GM19438 (cell line): ENCODE data around the gene ARMC9.

Experiments used
- ATAC-seq: cut with Tn5 transposase; IDR thresholded peaks from one replicate; pipeline ENCODE4 v1.9.1; 2021; ENCODE audit warnings: low read depth; ENCODE audit not compliant: unreplicated experiment

ARMC9 gene

GRCh38 chr2:231306791-231307393 lies 108.5 kb downstream of the ARMC9 start:
- no peak for ATAC-seq

GRCh38 chr2:231308219-231308618 lies 109.8 kb downstream of the ARMC9 start:
- no peak for ATAC-seq

- ATAC-seq = no peak
Measured at GRCh38 chr2:231308631-231309428, 110.4 kb downstream of the ARMC9 start.

GRCh38 chr2:231312066-231312465 lies 113.6 kb downstream of the ARMC9 start:
- ATAC-seq = no peak

GRCh38 chr2:231315896-231316295 lies 117.5 kb downstream of the ARMC9 start:
- no peak for ATAC-seq

- ATAC-seq = no peak
Measured at GRCh38 chr2:231317579-231317978, 119.1 kb downstream of the ARMC9 start.

- ATAC-seq = no peak
Measured at GRCh38 chr2:231318436-231318835, 120.0 kb downstream of the ARMC9 start.

- no peak for ATAC-seq
Measured at GRCh38 chr2:231318954-231319353, 120.5 kb downstream of the ARMC9 start.

- no peak for ATAC-seq
Measured at GRCh38 chr2:231319867-231320266, 121.4 kb downstream of the ARMC9 start.

GRCh38 chr2:231321021-231321420 lies 122.6 kb downstream of the ARMC9 start:
- no peak for ATAC-seq

- ATAC-seq = no peak
Measured at GRCh38 chr2:231321556-231322334, 123.3 kb downstream of the ARMC9 start.

- ATAC-seq = no peak
Measured at GRCh38 chr2:231323316-231323715, 124.9 kb downstream of the ARMC9 start.

- no peak for ATAC-seq
Measured at GRCh38 chr2:231325826-231326225, 127.4 kb downstream of the ARMC9 start.

- no peak for ATAC-seq
Measured at GRCh38 chr2:231326404-231326803, 128.0 kb downstream of the ARMC9 start.

GRCh38 chr2:231330311-231330710 lies 131.9 kb downstream of the ARMC9 start:
- ATAC-seq = no peak

GRCh38 chr2:231331533-231331932 lies 133.1 kb downstream of the ARMC9 start:
- no peak for ATAC-seq

- no peak for ATAC-seq
Measured at GRCh38 chr2:231332388-231332787, 134.0 kb downstream of the ARMC9 start.

GRCh38 chr2:231332872-231333500 lies 134.6 kb downstream of the ARMC9 start:
- no peak for ATAC-seq

- ATAC-seq = no peak
Measured at GRCh38 chr2:231334179-231334930, 135.9 kb downstream of the ARMC9 start.

- ATAC-seq = no peak
Measured at GRCh38 chr2:231334981-231335380, 136.6 kb downstream of the ARMC9 start.
